Measurements from ENCODE around the gene MCCD1. TPM values are rescaled to one million over a fixed set of nuclear protein-coding genes. Genes with fewer than 3 reads are reported as not detected.

MCCD1 gene
- total and polyA plus RNA-seq, 2 of the 13 experiments (the other 11 are each of a cell fraction or from before 2014, with no cell fraction given): 0.15 TPM; not detected in 1

GRCh38 chr6:31546958-31547726 lies 18.4 kb downstream of the MCCD1 start, which contains the start of gene NFKBIL1 (continued):
- TF ChIP-seq ZNF646 (CRISPR knock-in tag; IDR thresholded peaks at IDR 0.05) (no peak), GATAD1 (CRISPR knock-in tag; IDR thresholded peaks at IDR 0.05) (peak; percentile 94), MTA1 (CRISPR knock-in tag; IDR thresholded peaks at IDR 0.05; ENCODE audit: borderline replicate concordance) (peak; percentile 39; the same call in 1 of the 2 replicates), MIER3 (CRISPR knock-in tag; IDR thresholded peaks at IDR 0.05; ENCODE audit: borderline replicate concordance) (no peak; the same call in none of the 2 replicates), ZNF276 (CRISPR knock-in tag; IDR thresholded peaks at IDR 0.05; ENCODE audit: low read depth) (peak; percentile 57; the same call in 1 of the 2 replicates), SNAPC5 (CRISPR knock-in tag; IDR thresholded peaks at IDR 0.05; ENCODE audit: borderline replicate concordance) (no peak), POGZ (CRISPR knock-in tag; IDR thresholded peaks at IDR 0.05) (peak; percentile 65; the same call in 1 of the 2 replicates), ZNF790 (CRISPR knock-in tag; IDR thresholded peaks at IDR 0.05; ENCODE audit: borderline replicate concordance) (no peak), SIX1 (CRISPR knock-in tag; IDR thresholded peaks at IDR 0.05; ENCODE audit: borderline replicate concordance) (peak; percentile 34; the same call in 1 of the 2 replicates), CEBPG (CRISPR knock-in tag; IDR thresholded peaks at IDR 0.05) (peak; percentile 91), USF2 (IDR thresholded peaks at IDR 0.05; ENCODE audit: low read depth, low read length) (no peak), USF2 (CRISPR knock-in tag; IDR thresholded peaks at IDR 0.05; ENCODE audit: borderline replicate concordance) (no peak), ZMYM2 (CRISPR knock-in tag; IDR thresholded peaks at IDR 0.05) (0 out of 2 replicates have a peak, but pooled peaks have one; percentile 41), DBP (CRISPR knock-in tag; IDR thresholded peaks at IDR 0.05; ENCODE audit: not compliant biosample characterization) (no peak)
- TF ChIP-seq, protein P1, sequence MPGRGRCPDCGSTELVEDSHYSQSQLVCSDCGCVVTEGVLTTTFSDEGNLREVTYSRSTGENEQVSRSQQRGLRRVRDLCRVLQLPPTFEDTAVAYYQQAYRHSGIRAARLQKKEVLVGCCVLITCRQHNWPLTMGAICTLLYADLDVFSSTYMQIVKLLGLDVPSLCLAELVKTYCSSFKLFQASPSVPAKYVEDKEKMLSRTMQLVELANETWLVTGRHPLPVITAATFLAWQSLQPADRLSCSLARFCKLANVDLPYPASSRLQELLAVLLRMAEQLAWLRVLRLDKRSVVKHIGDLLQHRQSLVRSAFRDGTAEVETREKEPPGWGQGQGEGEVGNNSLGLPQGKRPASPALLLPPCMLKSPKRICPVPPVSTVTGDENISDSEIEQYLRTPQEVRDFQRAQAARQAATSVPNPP (CRISPR knock-in tag; IDR thresholded peaks at IDR 0.05): 0 out of 2 replicates have a peak, but pooled peaks have one; percentile 38

Data from HepG2 (cell line).